Fibroblast of peridontal ligament (primary cell): ENCODE data around the gene TRABD2B.

ENCODE experiments used
- DNase-seq: peaks from one replicate; pipeline ENCODE4 v3.0.0-alpha.2; 2010; ENCODE audit errors: extremely low read depth

Gene TRABD2B

GRCh38 chr1:47852006-47852718 is 145.0 kb downstream of the TRABD2B start:
- DNase-seq, result no peak

- no peak for DNase-seq
These were observed 146.7 kb downstream of the TRABD2B start for GRCh38 chr1:47850451-47850850.

- no peak for DNase-seq
These were observed 147.5 kb downstream of the TRABD2B start for GRCh38 chr1:47849591-47850261.

- DNase-seq, result no peak
These were observed 148.1 kb downstream of the TRABD2B start for GRCh38 chr1:47849005-47849521.

- no peak for DNase-seq
These were observed 149.4 kb downstream of the TRABD2B start for GRCh38 chr1:47847763-47848162.

GRCh38 chr1:47844558-47844955 is 152.6 kb downstream of the TRABD2B start:
- DNase-seq, result no peak

GRCh38 chr1:47843781-47844557 is 153.2 kb downstream of the TRABD2B start:
- DNase-seq, result no peak

GRCh38 chr1:47843059-47843458 is 154.1 kb downstream of the TRABD2B start:
- DNase-seq, result no peak

GRCh38 chr1:47842228-47842919 is 154.8 kb downstream of the TRABD2B start:
- DNase-seq, result peak; percentile 4

- no peak for DNase-seq
These were observed 155.8 kb downstream of the TRABD2B start for GRCh38 chr1:47841356-47841755.

- DNase-seq, result no peak
These were observed 156.6 kb downstream of the TRABD2B start for GRCh38 chr1:47840393-47841190.

GRCh38 chr1:47839433-47839760 is 157.8 kb downstream of the TRABD2B start:
- no peak for DNase-seq

- DNase-seq, result no peak
These were observed 158.4 kb downstream of the TRABD2B start for GRCh38 chr1:47838562-47839432.

- DNase-seq, result no peak
These were observed 159.2 kb downstream of the TRABD2B start for GRCh38 chr1:47837866-47838561.

GRCh38 chr1:47837056-47837830 is 159.9 kb downstream of the TRABD2B start:
- DNase-seq, result no peak

GRCh38 chr1:47835409-47835808 is 161.8 kb downstream of the TRABD2B start:
- DNase-seq, result no peak

- DNase-seq, result no peak
These were observed 162.9 kb downstream of the TRABD2B start for GRCh38 chr1:47834326-47834725.

- no peak for DNase-seq
These were observed 166.4 kb downstream of the TRABD2B start for GRCh38 chr1:47830641-47831333.
